Progenitor cell of endocrine pancreas (in vitro differentiated cells): Measurements from ENCODE around the gene WBP2NL. TPM values are rescaled to one million over a fixed set of nuclear protein-coding genes. Genes with fewer than 3 reads are reported as not detected.

Source experiments
- DNase-seq: peaks from one replicate; pipeline ENCODE4 v3.0.0; 2021; ENCODE audit warnings: low spot score; ENCODE audit not compliant: unreplicated experiment
- H3K27ac Mint-ChIP-seq: 2 replicates; pipeline ENCODE4 v1.8.0; 2021; ENCODE audit warnings: mild to moderate bottlenecking, moderate library complexity, mixed read lengths
- H3K27me3 Mint-ChIP-seq: 2 replicates; pipeline ENCODE4 v1.8.0; 2021; ENCODE audit warnings: mixed read lengths
- H3K36me3 Mint-ChIP-seq: 2 replicates; pipeline ENCODE4 v1.8.0; 2022; ENCODE audit warnings: mixed read lengths; ENCODE audit not compliant: insufficient read depth
- H3K4me1 Mint-ChIP-seq: 2 replicates; pipeline ENCODE4 v1.8.0; 2021; ENCODE audit warnings: low read depth, mixed read lengths
- H3K4me3 Mint-ChIP-seq: 2 replicates; pipeline ENCODE4 v1.8.0; 2021; ENCODE audit warnings: low read depth, mild to moderate bottlenecking, moderate library complexity, mixed read lengths
- H3K9me3 Mint-ChIP-seq: 2 replicates; pipeline ENCODE4 v1.8.0; 2021; ENCODE audit warnings: low read depth, mixed read lengths
- total RNA-seq: library from RNA; stranded (reverse); gene quantifications from 2 replicates; pipeline ENCODE4 v1.2.1, GENCODE V29; 2021
- TF ChIP-seq, protein P1 (sequence below): fragments of 200-600 bp; sonication (generic); IDR thresholded peaks from one replicate; pipeline ENCODE4 v1.5.0; 2021; ENCODE audit warnings: antibody characterized with exemption, mild to moderate bottlenecking; ENCODE audit not compliant: unreplicated experiment

WBP2NL gene
- total RNA-seq, 1 donor from 2014 or later = not detected

DNA sequence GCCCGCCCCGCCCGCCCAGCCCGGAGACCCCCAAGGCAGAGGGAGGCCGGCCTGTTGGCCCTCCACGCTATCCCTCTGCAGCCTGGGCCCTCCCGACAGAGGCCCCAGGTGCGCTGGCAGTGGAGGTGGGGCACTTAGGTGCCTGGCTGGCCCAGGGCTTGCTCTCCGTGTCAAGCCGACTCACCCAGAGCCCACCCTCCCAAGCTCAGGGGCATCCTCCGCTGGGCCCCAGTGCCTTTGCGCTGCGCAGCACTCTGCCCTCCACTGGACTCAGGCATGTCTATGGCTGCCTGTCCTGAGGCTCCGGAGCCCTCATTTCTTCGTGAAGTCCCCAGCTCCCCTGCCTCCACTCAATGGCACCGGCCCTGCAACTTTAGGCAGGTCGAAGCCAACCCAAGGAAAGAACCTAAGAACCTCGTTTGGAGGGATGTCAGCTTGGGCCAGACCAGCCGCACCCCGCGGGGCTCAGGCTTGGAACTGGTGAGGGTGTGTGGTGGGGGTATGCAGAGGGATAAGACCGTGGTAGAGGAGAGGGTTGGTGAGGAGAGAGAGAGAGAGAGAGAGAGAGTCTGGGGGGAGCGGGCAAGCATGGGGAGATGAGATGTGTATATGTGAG, 40.5 kb upstream of the WBP2NL start:
- H3K9me3 Mint-ChIP-seq = no peaks in the 10 kb centered on the region
- no peak overlapping the region for H3K27ac Mint-ChIP-seq
- TF ChIP-seq, protein P1, sequence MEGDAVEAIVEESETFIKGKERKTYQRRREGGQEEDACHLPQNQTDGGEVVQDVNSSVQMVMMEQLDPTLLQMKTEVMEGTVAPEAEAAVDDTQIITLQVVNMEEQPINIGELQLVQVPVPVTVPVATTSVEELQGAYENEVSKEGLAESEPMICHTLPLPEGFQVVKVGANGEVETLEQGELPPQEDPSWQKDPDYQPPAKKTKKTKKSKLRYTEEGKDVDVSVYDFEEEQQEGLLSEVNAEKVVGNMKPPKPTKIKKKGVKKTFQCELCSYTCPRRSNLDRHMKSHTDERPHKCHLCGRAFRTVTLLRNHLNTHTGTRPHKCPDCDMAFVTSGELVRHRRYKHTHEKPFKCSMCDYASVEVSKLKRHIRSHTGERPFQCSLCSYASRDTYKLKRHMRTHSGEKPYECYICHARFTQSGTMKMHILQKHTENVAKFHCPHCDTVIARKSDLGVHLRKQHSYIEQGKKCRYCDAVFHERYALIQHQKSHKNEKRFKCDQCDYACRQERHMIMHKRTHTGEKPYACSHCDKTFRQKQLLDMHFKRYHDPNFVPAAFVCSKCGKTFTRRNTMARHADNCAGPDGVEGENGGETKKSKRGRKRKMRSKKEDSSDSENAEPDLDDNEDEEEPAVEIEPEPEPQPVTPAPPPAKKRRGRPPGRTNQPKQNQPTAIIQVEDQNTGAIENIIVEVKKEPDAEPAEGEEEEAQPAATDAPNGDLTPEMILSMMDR = peak; percentile 6
- H3K4me3 Mint-ChIP-seq = no peak overlapping the region
- no peaks in the 10 kb centered on the region for H3K36me3 Mint-ChIP-seq
- DNase-seq = no peak
- peaks cover 13% of the 10 kb centered on the region for H3K27me3 Mint-ChIP-seq
- H3K4me1 Mint-ChIP-seq = no peaks in the 10 kb centered on the region

GRCh38 chr22:41963453-41964111, 35.0 kb upstream of the WBP2NL start:
- peaks cover 17% of the 10 kb centered on the region for H3K27me3 Mint-ChIP-seq
- no peaks in the 10 kb centered on the region for H3K9me3 Mint-ChIP-seq
- H3K27ac Mint-ChIP-seq = no peak overlapping the region
- H3K36me3 Mint-ChIP-seq = no peaks in the 10 kb centered on the region
- DNase-seq = no peak
- no peaks in the 10 kb centered on the region for H3K4me1 Mint-ChIP-seq
- TF ChIP-seq, protein P1 = no peak
- no peak overlapping the region for H3K4me3 Mint-ChIP-seq

- H3K36me3 Mint-ChIP-seq = no peaks in the 10 kb centered on the region
- TF ChIP-seq, protein P1 = no peak
- no peak for DNase-seq
- H3K4me1 Mint-ChIP-seq = no peaks in the 10 kb centered on the region
- peaks cover 14% of the 10 kb centered on the region for H3K27me3 Mint-ChIP-seq
- no peak overlapping the region for H3K4me3 Mint-ChIP-seq
- H3K27ac Mint-ChIP-seq = no peak overlapping the region
- no peaks in the 10 kb centered on the region for H3K9me3 Mint-ChIP-seq
Observed at GRCh38 chr22:41964112-41964491, 34.5 kb upstream of the WBP2NL start.

DNA sequence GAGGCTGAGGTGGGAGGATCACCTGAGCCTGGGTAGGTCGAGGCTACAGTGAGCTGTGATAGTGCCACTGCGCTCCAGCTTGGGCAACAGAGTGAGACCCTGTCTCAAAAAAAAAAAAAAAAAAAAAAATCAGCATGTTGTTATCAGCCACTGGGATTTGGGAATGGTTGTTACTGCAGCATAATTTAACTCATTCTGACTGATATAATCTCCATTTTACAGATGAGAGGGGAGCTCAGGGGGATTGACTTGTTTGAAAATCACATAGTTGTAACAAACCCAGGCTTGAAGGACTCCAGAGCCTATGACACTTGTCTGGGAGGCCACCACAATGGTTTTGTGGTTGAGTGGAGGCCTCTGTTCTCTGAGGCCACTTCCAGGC, 32.4 kb upstream of the WBP2NL start:
- Mint-ChIP-seq H3K4me1 (no peaks in the 10 kb centered on the region), H3K27ac (no peak overlapping the region), H3K4me3 (no peak overlapping the region), H3K27me3 (peaks cover 21% of the 10 kb centered on the region), H3K36me3 (no peaks in the 10 kb centered on the region), H3K9me3 (no peaks in the 10 kb centered on the region)
- DNase-seq = no peak
- TF ChIP-seq, protein P1 = no peak

- no peak overlapping the region for H3K4me3 Mint-ChIP-seq
- H3K9me3 Mint-ChIP-seq = no peaks in the 10 kb centered on the region
- no peak overlapping the region for H3K27ac Mint-ChIP-seq
- no peaks in the 10 kb centered on the region for H3K36me3 Mint-ChIP-seq
- DNase-seq = no peak
- TF ChIP-seq, protein P1 = no peak
- no peaks in the 10 kb centered on the region for H3K4me1 Mint-ChIP-seq
- H3K27me3 Mint-ChIP-seq = peaks cover 21% of the 10 kb centered on the region
Observed at GRCh38 chr22:41966607-41967240, 31.9 kb upstream of the WBP2NL start.
